Measurements from ENCODE around the gene CACNB4.
"Not testable (repeated sequence)": the region's sequence is repeated elsewhere in the genome, so short reads cannot be mapped to it uniquely, and the experiment has no call there.

Gene CACNB4

GRCh38 chr2:152049541-152049940, 49.3 kb downstream of the CACNB4 start:
- DNase-seq, result no peak

DNA sequence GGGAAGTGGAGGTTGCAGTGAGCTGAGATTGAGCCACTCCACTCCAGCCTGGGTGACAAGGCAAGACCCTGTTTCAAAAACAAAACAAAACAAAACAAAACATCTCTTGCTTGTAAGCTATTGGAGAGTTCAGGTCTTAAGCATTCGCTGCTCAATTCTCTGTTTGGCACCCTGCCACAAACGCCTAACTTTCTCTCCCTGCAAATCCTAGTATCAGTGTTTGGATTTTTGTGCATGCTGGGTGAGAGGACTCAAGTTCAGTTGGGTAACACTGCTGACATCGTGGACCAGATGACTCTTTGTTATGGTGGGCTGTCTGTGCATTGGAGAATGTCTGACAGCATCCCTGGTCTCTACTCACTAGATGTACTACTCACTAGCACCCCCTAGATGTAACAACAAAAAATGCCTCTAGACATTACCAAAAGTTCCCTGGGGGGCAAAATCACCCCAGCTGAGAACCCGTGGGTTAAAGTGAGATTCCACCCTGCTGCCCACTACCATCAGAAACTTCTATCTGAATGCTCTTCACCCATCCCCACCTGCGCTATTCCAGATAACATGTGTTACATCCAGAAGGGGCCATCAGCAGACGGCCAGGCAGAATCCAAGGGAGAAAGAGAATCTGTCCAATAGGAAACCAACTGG, 50.9 kb downstream of the CACNB4 start:
- DNase-seq, result no peak

- DNase-seq, result no peak
These were observed 51.9 kb downstream of the CACNB4 start for GRCh38 chr2:152046940-152047339.

DNA sequence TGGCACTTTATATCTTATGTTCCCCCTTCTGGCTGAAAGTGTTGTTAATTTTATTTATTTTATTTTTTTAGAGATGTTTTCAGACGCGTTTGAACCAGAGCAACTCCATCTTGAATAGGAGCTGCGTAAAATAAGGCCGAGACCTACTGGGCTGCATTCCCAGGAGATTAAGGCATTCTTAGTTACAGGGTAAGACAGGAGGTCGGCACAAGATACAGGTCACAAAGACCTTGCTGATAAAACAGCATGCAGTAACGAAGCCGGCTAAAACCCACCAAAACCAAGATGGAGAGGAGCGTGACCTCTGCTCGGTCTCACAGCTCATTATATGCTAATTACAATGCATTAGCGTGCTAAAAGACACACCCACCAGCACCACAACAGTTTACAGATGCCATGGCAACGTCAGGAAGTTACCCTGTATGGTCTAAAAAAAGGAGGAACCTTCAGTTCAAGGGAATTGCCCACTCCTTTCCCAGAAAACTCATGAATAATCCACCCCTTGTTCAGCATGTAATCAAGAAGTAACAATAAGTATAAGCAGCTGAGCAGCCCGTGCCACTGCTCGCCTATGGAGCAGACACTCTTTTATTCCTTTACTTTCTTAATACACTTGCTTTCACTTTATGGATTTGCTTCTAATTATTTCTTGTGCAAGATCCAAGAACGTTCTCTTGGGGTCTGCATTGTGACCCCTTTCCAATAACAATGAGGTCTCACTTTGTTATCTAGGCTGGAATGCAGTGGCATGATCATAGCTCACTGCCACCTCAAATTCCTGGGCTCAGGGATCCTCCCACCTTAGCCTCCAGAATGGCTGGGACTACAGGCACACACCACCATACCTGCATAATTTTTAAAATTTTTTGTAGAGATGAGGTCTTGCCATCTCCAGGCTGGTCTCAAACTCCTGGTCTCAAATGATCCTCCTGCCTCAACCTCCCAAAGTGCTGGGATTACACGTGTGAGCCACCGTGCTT, 55.9 kb downstream of the CACNB4 start:
- no peak for DNase-seq

- DNase-seq, result no peak
These were observed 60.3 kb downstream of the CACNB4 start for GRCh38 chr2:152038441-152038958.

DNA sequence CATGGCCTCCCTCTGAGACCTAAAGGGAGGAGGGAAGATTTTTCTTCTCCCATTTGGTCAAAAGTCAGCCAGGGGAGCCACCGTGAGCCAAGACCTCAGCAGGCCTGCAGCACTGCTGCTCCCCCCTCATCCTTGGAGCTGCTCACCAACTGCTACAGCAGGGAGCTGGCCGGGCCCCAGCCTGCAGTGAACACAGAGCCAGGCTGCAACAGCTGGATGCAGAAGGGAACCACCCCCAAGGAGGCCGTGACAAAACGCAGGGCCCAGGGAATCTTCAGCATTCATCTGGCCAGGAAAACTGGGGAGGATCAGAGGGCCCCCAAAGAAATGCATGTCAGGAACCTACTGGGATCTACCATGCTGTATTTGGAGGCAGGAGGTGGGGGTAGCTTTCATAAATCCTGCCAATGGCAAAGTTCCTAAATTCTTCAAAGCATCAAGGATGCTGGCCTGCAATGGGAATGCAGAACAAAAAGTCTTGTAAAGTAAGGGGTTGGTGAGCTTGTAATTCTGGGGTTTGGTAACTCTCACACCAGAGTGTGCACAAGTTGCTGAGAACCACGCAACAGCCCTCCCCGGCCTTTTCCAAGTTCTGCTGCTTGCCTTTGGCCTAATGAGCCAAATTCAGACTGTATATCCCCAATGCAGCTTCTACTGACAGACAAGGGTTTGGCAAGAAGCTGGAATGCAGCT, 61.0 kb downstream of the CACNB4 start:
- no peak for DNase-seq

- DNase-seq, result peak; percentile 62
These were observed 62.0 kb downstream of the CACNB4 start for GRCh38 chr2:152036611-152037469.

- no peak for DNase-seq
These were observed 64.5 kb downstream of the CACNB4 start for GRCh38 chr2:152034257-152034801.

- no peak for DNase-seq
These were observed 65.6 kb downstream of the CACNB4 start for GRCh38 chr2:152033011-152033925.

DNA sequence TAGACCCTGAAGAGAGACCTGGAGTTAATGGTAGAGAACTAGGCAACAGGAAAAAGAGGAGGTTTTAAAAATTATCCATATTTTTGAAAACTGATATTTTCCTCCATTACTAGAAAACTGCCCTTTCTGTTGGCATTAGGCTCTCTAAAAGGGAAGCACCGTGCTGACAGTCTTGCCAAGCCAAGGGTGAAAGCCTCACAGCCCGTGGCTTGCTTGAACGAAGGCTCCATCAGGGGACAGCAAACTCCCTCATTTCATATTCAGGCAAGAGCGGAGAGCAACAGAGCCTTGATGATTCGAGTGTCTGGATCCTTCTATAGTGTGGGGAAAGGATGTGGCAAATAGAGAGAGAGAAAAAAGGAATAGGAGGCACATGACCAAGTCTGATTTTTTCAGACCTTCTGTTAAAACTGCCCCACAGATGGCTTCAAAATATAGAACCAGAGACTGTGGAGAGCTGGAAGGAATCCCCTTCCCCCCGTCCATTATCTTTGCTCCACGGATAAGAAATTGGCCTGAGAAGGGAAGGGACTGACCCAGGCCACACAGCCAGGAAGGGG, 67.0 kb downstream of the CACNB4 start:
- DNase-seq, result no peak

DNA sequence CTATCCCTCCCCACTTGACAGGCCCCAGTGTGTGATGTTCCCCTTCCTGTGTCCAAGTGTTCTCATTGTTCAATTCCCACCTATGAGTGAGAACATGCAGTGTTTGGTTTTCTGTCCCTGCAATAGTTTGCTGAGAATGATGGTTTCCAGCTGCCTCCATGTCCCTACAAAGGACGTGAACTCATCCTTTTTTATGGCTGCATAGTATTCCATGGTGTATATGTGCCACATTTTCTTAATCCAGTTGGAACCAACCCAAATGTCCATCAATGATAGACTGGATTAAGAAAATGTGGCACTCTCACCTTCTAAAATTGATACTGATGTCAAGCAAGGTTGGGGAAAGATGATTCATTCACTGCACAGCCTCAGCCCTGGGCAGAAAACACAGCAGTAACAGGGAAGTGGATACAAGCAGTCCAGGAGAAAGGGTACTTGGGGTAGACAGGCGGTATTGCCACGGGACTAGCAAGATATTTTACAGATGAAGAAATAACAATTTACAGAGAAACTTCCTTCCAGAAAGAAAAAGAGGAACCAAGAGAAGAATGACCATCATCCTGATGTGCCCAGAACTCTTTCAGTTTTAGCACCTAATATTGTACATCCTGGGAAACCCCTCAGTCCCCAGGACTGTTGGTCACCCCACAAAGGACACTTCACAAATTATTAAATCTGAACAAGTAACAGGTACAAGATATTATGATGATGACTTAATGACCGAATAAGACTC, 68.1 kb downstream of the CACNB4 start:
- not testable (repeated sequence) for DNase-seq

GRCh38 chr2:152028182-152028862, 70.5 kb downstream of the CACNB4 start:
- DNase-seq, result no peak

GRCh38 chr2:152025678-152026287, 73.1 kb downstream of the CACNB4 start:
- peak; percentile 69 for DNase-seq

- DNase-seq, result no peak
These were observed 74.4 kb downstream of the CACNB4 start for GRCh38 chr2:152024477-152024876.

DNA sequence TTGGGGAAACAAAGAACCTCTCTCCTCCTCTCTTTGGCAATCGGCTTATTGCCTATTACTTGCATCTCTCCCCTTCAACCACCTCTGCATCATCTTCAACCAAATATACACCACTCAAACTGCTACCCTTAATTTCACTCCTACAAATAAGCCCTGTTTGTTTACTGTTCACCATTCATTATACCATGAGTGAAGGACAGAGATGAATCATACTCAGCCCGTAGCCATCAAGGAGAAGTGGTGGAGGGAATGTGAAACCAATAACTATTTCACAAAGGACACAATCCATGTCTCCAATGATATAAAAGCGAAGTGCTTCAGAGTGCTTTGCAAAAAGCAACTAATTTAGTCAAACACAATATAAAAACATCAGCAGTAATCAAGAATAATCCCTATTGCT, 76.8 kb downstream of the CACNB4 start:
- no peak for DNase-seq

DNA sequence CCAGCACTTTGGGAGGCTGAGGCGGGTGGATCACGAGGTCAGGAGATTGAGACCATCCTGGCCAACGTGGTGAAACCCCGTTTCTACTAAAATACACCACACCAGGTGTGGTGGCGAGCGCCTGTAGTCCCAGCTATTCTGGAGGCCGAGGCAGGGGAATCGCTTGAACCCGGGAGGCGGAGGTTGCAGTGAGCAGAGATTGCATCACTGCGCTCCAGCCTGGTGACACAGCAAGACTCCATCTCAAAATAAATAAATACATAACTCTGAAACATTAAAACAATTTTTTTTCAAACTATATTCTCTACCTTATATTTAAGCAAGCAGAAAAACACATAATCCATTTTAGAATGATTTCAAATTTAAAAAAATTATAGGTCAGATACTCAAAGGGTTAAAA, 77.8 kb downstream of the CACNB4 start:
- DNase-seq, result not testable (repeated sequence)

DNA sequence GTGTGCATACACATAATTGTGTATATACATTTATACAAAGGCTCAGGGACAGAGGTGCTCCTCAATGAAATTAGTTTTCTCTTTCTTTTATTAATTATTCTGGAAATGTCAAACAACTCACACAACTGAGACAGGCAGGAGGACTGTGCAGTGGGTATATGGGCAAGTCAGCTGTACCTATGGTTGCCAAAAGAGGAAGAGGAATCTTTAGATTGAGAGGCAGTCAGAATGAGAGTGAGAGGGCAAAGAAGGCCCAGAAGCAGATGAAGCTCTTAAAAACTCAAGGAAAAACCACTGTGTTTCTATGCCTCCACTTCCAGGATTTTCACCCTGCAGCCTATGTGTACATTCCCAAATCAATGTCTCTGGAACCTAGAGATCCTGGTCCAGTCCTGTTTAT, 79.1 kb downstream of the CACNB4 start:
- no peak for DNase-seq
